Endothelial cell of umbilical vein (primary cell): ENCODE results near the gene C9orf72. TPM values are rescaled to one million over a fixed set of nuclear protein-coding genes. Genes with fewer than 3 reads are reported as not detected.

ENCODE experiments used
- BruUV-seq: library from RNA; stranded (reverse); fragments of 400-500 nt; replicated peaks from 2 replicates; lab custom pipeline; 2021; lab: Mats Ljungman, UMichigan
- CTCF ChIA-PET: fragments of 300-600, 350-600 bp; sonication (Branson Sonifier 250); formaldehyde crosslinking; loops from one replicate; lab custom pipeline; 2021; ENCODE audit warnings: antibody characterized with exemption, inconsistent platforms; lab: Charles Lee
- POLR2A ChIA-PET: fragments of 300-600, 350-600 bp; sonication (Branson Sonifier 250); formaldehyde crosslinking; loops from one replicate; lab custom pipeline; 2021; ENCODE audit warnings: antibody characterized with exemption, inconsistent platforms; lab: Charles Lee
- DNase-seq: peaks from one replicate; pipeline ENCODE4 v3.0.0-alpha.2; 2011; ENCODE audit warnings: low read depth, low spot score
- FAIRE-seq: peaks from 2 replicates; lab custom pipeline; 2011; peaks lifted over from hg19 to GRCh38; lab: Jason Lieb, UNC
- H2AFZ ChIP-seq: 2 replicates; pipeline ENCODE4 v1.6.0; 2012; ENCODE audit warnings: low read depth, low read length, control low read depth, inconsistent platforms
- H3K27ac ChIP-seq: 2 replicates; pipeline ENCODE4 v1.5.1; 2011; ENCODE audit warnings: low read depth, mild to moderate bottlenecking, control low read depth, low read length, moderate library complexity; ENCODE audit not compliant: insufficient read depth
- H3K27me3 ChIP-seq, 2 experiments: 2 replicates each; pipeline versions ENCODE4 v1.6.0 to v1.6.1; 2011; ENCODE audit warnings: low read length in 2 of 2, mixed read lengths in 1 of 2; ENCODE audit not compliant: control insufficient read depth in 2 of 2, insufficient read depth in 2 of 2
- H3K36me3 ChIP-seq, 2 experiments: 2 replicates in 1 of 2; 3 replicates in 1 of 2; pipeline ENCODE4 v1.5.1; 2011; ENCODE audit warnings: low read length in 2 of 2, mild to moderate bottlenecking in 1 of 2, moderate library complexity in 1 of 2; ENCODE audit not compliant: control insufficient read depth in 2 of 2, insufficient read depth in 2 of 2; ENCODE audit errors: extremely low read depth in 1 of 2
- H3K4me1 ChIP-seq: 3 replicates; pipeline ENCODE4 v1.5.1; 2011; ENCODE audit warnings: mild to moderate bottlenecking, low read length; ENCODE audit not compliant: control insufficient read depth, insufficient read depth; ENCODE audit errors: extremely low read depth
- H3K4me2 ChIP-seq: 2 replicates; pipeline ENCODE4 v1.6.1; 2011; ENCODE audit warnings: low read length, control low read depth, mixed read lengths; ENCODE audit not compliant: insufficient read depth
- H3K4me3 ChIP-seq, 3 experiments: fragments of 200-600 bp in 1 of 3; sonication (generic), shearing (Covaris generic) in 1 of 3; replicated peaks in 1 of 3; 2 replicates each; pipeline ENCODE4 v1.5.1; 2011 to 2016; ENCODE audit warnings: control low read depth in 3 of 3, low read length in 3 of 3, mild to moderate bottlenecking in 2 of 3, inconsistent platforms in 1 of 3, low read depth in 1 of 3, moderate library complexity in 1 of 3; ENCODE audit not compliant: insufficient read depth in 1 of 3
- H3K79me2 ChIP-seq: 2 replicates; pipeline ENCODE4 v1.6.0; 2012; ENCODE audit warnings: low read length, inconsistent platforms; ENCODE audit not compliant: control insufficient read depth, insufficient read depth
- H3K9ac ChIP-seq: replicated peaks from 2 replicates; pipeline ENCODE3; 2011; ENCODE audit warnings: low read length, control low read depth; ENCODE audit not compliant: insufficient read depth; ENCODE audit errors: extremely low read depth
- H3K9me1 ChIP-seq: replicated peaks from 3 replicates; pipeline ENCODE4 v1.6.0; 2011; ENCODE audit warnings: mild to moderate bottlenecking, low read length; ENCODE audit not compliant: control insufficient read depth, insufficient read depth; ENCODE audit errors: extremely low read depth
- H3K9me3 ChIP-seq: replicated peaks from 2 replicates; pipeline ENCODE4 v1.5.1; 2012; ENCODE audit warnings: low read length, inconsistent platforms; ENCODE audit not compliant: control insufficient read depth, insufficient read depth
- H4K20me1 ChIP-seq: replicated peaks from 2 replicates; pipeline ENCODE3; 2011; ENCODE audit warnings: mild to moderate bottlenecking, low read length; ENCODE audit not compliant: control insufficient read depth, insufficient read depth; ENCODE audit errors: extremely low read depth
- CTCF ChIP-seq, 2 donors: IDR thresholded peaks; 1 replicate in 1 of 2; 2 replicates in 1 of 2; pipeline ENCODE4 v1.5.1; 2011; ENCODE audit warnings: low read length in 2 of 2, mild to moderate bottlenecking in 2 of 2, moderate library complexity in 2 of 2, control low read depth in 1 of 2, inconsistent platforms in 1 of 2, low read depth in 1 of 2; ENCODE audit not compliant: insufficient read depth in 1 of 2; ENCODE audit errors: extremely low read depth in 1 of 2
- EZH2 ChIP-seq: IDR thresholded peaks from 2 replicates; pipeline ENCODE4 v1.6.1; 2012; ENCODE audit warnings: borderline replicate concordance, low read depth, mild to moderate bottlenecking, moderate library complexity, low read length, inconsistent platforms; ENCODE audit not compliant: severe bottlenecking
- FOS ChIP-seq: IDR thresholded peaks from 2 replicates; pipeline ENCODE4 v1.6.1; 2011; ENCODE audit warnings: mild to moderate bottlenecking, low read length, moderate library complexity, borderline replicate concordance; ENCODE audit not compliant: insufficient read depth
- GATA2 ChIP-seq: IDR thresholded peaks from 2 replicates; pipeline ENCODE4 v1.7.0; 2011; ENCODE audit warnings: low read depth, mild to moderate bottlenecking, moderate library complexity, mixed read lengths, low read length; ENCODE audit not compliant: insufficient read length, insufficient read depth
- JUN ChIP-seq: IDR thresholded peaks from 2 replicates; pipeline ENCODE4 v1.6.1; 2011; ENCODE audit warnings: borderline replicate concordance, low read depth; ENCODE audit not compliant: insufficient read length, insufficient read depth
- MYC ChIP-seq: IDR thresholded peaks from one replicate; pipeline ENCODE4 v1.6.1; 2011; ENCODE audit warnings: mild to moderate bottlenecking, low read depth, low read length
- POLR2A ChIP-seq: IDR thresholded peaks from 2 replicates; pipeline ENCODE4 v1.6.1; 2012; ENCODE audit warnings: low read depth, mild to moderate bottlenecking, control low read depth, low read length
- POLR2AphosphoS5 ChIP-seq: IDR thresholded peaks from 2 replicates; pipeline ENCODE4 v1.6.1; 2012; ENCODE audit warnings: low read depth, mild to moderate bottlenecking, control low read depth, low read length, moderate library complexity; ENCODE audit not compliant: insufficient read depth
- dilution Hi-C: fragments of 300-500 bp; cut with MboI; formaldehyde crosslinking; loops from one replicate; pipeline ENCODE4 v1.15.0; 2019; ENCODE audit warnings: low sequenced_read_pairs; ENCODE audit not compliant: extremely low pct_ligation_motif_present
- intact Hi-C: fragments of 100-400 bp; cut with micrococcal nuclease; formaldehyde crosslinking; loops from one replicate; pipeline ENCODE4 v1.10.0; 2022
- polyA plus RNA-seq, 4 experiments: library from polyadenylated mRNA; depleted of rRNA in 3 of 4; stranded (reverse) in 3 of 4; unstranded in 1 of 4; fragments of >200 nt; gene quantifications; 2 replicates each; pipeline versions ENCODE4 v1.2.1 to v1.2.3, GENCODE V29; 2011 to 2012; ENCODE audit warnings: missing spikeins in 1 of 4
- total RNA-seq: library from RNA; stranded (reverse); gene quantifications from 2 replicates; pipeline ENCODE4 v1.2.3, GENCODE V29; 2021

The C9orf72 gene
- total and polyA plus RNA-seq, 2 donors (not counting 3 experiments of a cell fraction or from before 2014, with no cell fraction given): 2.7 to 7.3 TPM

DNA sequence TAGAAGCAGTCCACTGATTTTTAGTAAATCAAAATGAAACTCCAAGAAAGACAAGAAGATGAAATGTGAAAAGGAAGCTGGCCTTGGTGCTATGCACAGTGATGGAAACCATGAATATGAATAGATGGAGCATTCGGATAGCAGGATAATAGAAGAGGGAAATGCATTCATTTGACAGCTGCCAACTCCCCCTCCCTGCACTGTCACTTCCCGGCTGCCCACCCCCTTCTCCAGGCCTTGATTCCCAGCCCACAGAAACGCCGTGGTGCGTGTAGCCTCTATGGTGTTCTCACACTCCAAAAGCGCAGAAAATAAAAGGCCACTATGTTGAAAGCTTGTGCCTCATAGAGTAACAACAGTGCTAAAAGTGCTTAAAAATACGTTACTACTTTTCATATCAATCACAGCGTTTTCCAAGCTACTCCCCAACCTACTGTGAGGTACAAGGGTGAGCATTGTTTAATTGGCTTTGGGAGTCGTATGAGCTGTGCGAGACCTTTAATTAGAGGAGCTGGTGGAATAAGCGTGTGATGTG is 75.3 kb downstream of the C9orf72 start:
- Histone ChIP-seq H3K36me3 (no peaks in the 10 kb centered on the region), H3K4me3 (no peak overlapping the region), H3K27ac (no peak overlapping the region), H3K9me1 (no peaks in the 10 kb centered on the region), H3K9ac (no peak overlapping the region), H2AFZ (no peak overlapping the region), H4K20me1 (no peaks in the 10 kb centered on the region), H3K9me3 (no peaks in the 10 kb centered on the region), H3K27me3 (peaks cover 0 to 2% of the 10 kb centered on the region in 2 experiments), H3K79me2 (no peaks in the 10 kb centered on the region), H3K4me1 (peaks cover 12% of the 10 kb centered on the region), H3K4me2 (no peak overlapping the region)
- intact Hi-C loops: no loop called here
- ChIA-PET CTCF (interaction anchor here (1.5 to 1.7 kb wide), 2 partner anchors 12 to 26 kb away, joined by 3 to 4 read pairs; no protein-coding TSS in a partner anchor), POLR2A (no interaction called here)
- dilution Hi-C loops: no loop called here
- DNase-seq (no peak), FAIRE-seq (no peak)
- no peak for TF ChIP-seq POLR2A
- TF ChIP-seq FOS: no peak
- TF ChIP-seq JUN: no peak
- TF ChIP-seq MYC: no peak
- no peak for TF ChIP-seq GATA2
- TF ChIP-seq CTCF (IDR thresholded peaks at IDR 0.05; ENCODE audit: extremely low read depth in 1 of 2, insufficient read depth in 1 of 2, low read depth in 1 of 2, low read length in 2 of 2): no peak
- no peak for TF ChIP-seq POLR2AphosphoS5
- TF ChIP-seq EZH2: no peak
- no TSS peak for BruUV-seq

Other genes with a start within 250 kb of the C9orf72 start
- gene IFNK, start 49.2 kb downstream of the C9orf72 start, total RNA-seq: not detected in 2 replicates
- gene IFNK, start 49.2 kb downstream of the C9orf72 start, polyA plus RNA-seq: not detected in 2 replicates
- not detected in 2 replicates for gene MOB3B, start 43.7 kb downstream of the C9orf72 start, total RNA-seq
- 0.03 TPM in 2 replicates for gene MOB3B, start 43.7 kb downstream of the C9orf72 start, polyA plus RNA-seq